IMR-90 (cell line): ENCODE data around the gene CCDC142. TPM values are rescaled to one million over a fixed set of nuclear protein-coding genes. Genes with fewer than 3 reads are reported as not detected.
A peak's percentile ranks its signal among the peaks of the same experiment; 100 is the strongest.

Experiments used
- ATAC-seq: fragments of 200-7000 bp; cut with Tn5 transposase; 2 replicates; pipeline ENCODE4 v1.9.1; 2020; ENCODE audit warnings: low read depth, mild to moderate bottlenecking, moderate library complexity
- BruUV-seq: library from RNA; stranded (reverse); fragments of 400-500 nt; replicated peaks from 2 replicates; lab custom pipeline; 2021; lab: Mats Ljungman, UMichigan
- CTCF ChIA-PET: fragments of 300-600 bp; formaldehyde crosslinking; extraction: SDS; loops from one replicate; lab custom pipeline; 2021; ENCODE audit warnings: antibody characterized with exemption; lab: Yijun Ruan, JAX
- POLR2A ChIA-PET: fragments of 300-600 bp; sonication (Branson Sonifier 250); formaldehyde crosslinking; loops from one replicate; lab custom pipeline; 2022; ENCODE audit warnings: antibody characterized with exemption; ENCODE audit not compliant: unreplicated experiment; lab: Charles Lee
- DNase-seq: peaks from one replicate; pipeline ENCODE4 v3.0.0; 2013
- H2AFZ ChIP-seq: replicated peaks from 2 replicates; pipeline ENCODE3; 2013; ENCODE audit warnings: low read length, mild to moderate bottlenecking; ENCODE audit not compliant: poor library complexity
- H2AK5ac ChIP-seq: 2 replicates; pipeline ENCODE4 v1.6.1; 2013; ENCODE audit warnings: low read depth, low read length, inconsistent platforms
- H2AK9ac ChIP-seq: replicated peaks from 2 replicates; pipeline ENCODE3; 2013; ENCODE audit warnings: mild to moderate bottlenecking, low read depth, low read length, moderate library complexity; ENCODE audit not compliant: poor library complexity
- H2BK120ac ChIP-seq: 2 replicates; pipeline ENCODE4 v1.6.1; 2013; ENCODE audit warnings: low read depth, low read length, inconsistent platforms
- H2BK15ac ChIP-seq: 3 replicates; pipeline ENCODE4 v1.6.1; 2013; ENCODE audit warnings: low read depth, low read length, inconsistent platforms
- H2BK20ac ChIP-seq: 2 replicates; pipeline ENCODE4 v1.6.1; 2013; ENCODE audit warnings: low read depth, mild to moderate bottlenecking, inconsistent platforms, low read length, moderate library complexity
- H2BK5ac ChIP-seq: 2 replicates; pipeline ENCODE4 v1.6.1; 2013; ENCODE audit warnings: mild to moderate bottlenecking, low read depth, low read length, inconsistent platforms; ENCODE audit not compliant: poor library complexity, severe bottlenecking
- H3K14ac ChIP-seq: replicated peaks from 2 replicates; pipeline ENCODE4 v1.6.1; 2013; ENCODE audit warnings: low read depth, low read length, inconsistent platforms
- H3K18ac ChIP-seq: 2 replicates; pipeline ENCODE4 v1.6.1; 2013; ENCODE audit warnings: low read depth, low read length, control low read depth
- H3K23ac ChIP-seq: 2 replicates; pipeline ENCODE4 v1.6.1; 2013; ENCODE audit warnings: low read depth, low read length, inconsistent platforms
- H3K27ac ChIP-seq: 2 replicates; pipeline ENCODE4 v1.5.1; 2013; ENCODE audit warnings: mild to moderate bottlenecking, control low read depth, low read length; ENCODE audit not compliant: insufficient read depth
- H3K27me3 ChIP-seq: 2 replicates; pipeline ENCODE4 v1.6.1; 2013; ENCODE audit warnings: low read length; ENCODE audit not compliant: control insufficient read depth, insufficient read depth
- H3K36me3 ChIP-seq: 2 replicates; pipeline ENCODE4 v1.6.1; 2013; ENCODE audit warnings: low read length, mixed read lengths; ENCODE audit not compliant: control insufficient read depth, insufficient read depth
- H3K4ac ChIP-seq: 2 replicates; pipeline ENCODE4 v1.6.1; 2013; ENCODE audit warnings: low read depth, low read length, inconsistent platforms
- H3K4me1 ChIP-seq: 2 replicates; pipeline ENCODE4 v1.6.1; 2013; ENCODE audit warnings: low read length, mixed read lengths; ENCODE audit not compliant: control insufficient read depth, insufficient read depth
- H3K4me2 ChIP-seq: 2 replicates; pipeline ENCODE4 v1.6.1; 2013; ENCODE audit warnings: low read depth, mild to moderate bottlenecking, control low read depth, low read length, moderate library complexity
- H3K4me3 ChIP-seq: 2 replicates; pipeline ENCODE4 v1.5.1; 2013; ENCODE audit warnings: low read depth, mild to moderate bottlenecking, control low read depth, low read length, moderate library complexity; ENCODE audit not compliant: insufficient read depth
- H3K56ac ChIP-seq: 2 replicates; pipeline ENCODE4 v1.6.1; 2013; ENCODE audit warnings: low read length, inconsistent platforms; ENCODE audit not compliant: insufficient read depth; ENCODE audit errors: extremely low read depth
- H3K79me1 ChIP-seq, 2 experiments: 2 replicates each; pipeline ENCODE4 v1.6.1; 2013; ENCODE audit warnings: low read length in 2 of 2, inconsistent platforms in 1 of 2, low read depth in 1 of 2
- H3K9ac ChIP-seq: 2 replicates; pipeline ENCODE4 v1.6.1; 2013; ENCODE audit warnings: low read depth, low read length, control low read depth
- H3K9me1 ChIP-seq: 2 replicates; pipeline ENCODE4 v1.6.1; 2013; ENCODE audit warnings: low read length, inconsistent platforms; ENCODE audit not compliant: insufficient read depth
- H3K9me3 ChIP-seq: 2 replicates; pipeline ENCODE4 v1.6.1; 2013; ENCODE audit warnings: low read length; ENCODE audit not compliant: control insufficient read depth, insufficient read depth
- H4K20me1 ChIP-seq: 2 replicates; pipeline ENCODE4 v1.6.1; 2013; ENCODE audit warnings: low read length, inconsistent platforms; ENCODE audit not compliant: insufficient read depth
- H4K5ac ChIP-seq: 2 replicates; pipeline ENCODE4 v1.6.1; 2013; ENCODE audit warnings: mild to moderate bottlenecking, low read depth, low read length, control low read depth
- H4K8ac ChIP-seq, 2 experiments: 2 replicates each; pipeline ENCODE4 v1.6.1; 2013; ENCODE audit warnings: low read depth in 2 of 2, low read length in 2 of 2, control low read depth in 1 of 2, inconsistent platforms in 1 of 2
- H4K91ac ChIP-seq: 2 replicates; pipeline ENCODE4 v1.6.1; 2013; ENCODE audit warnings: low read depth, low read length, inconsistent platforms; ENCODE audit not compliant: insufficient read depth
- BHLHE40 ChIP-seq: fragments of 150-350 bp; IDR thresholded peaks from 2 replicates; pipeline ENCODE4 v1.6.1; 2016; ENCODE audit warnings: mild to moderate bottlenecking, low read depth, low read length
- CHD1 ChIP-seq: IDR thresholded peaks from 2 replicates; pipeline ENCODE4 v1.6.1; 2012; ENCODE audit warnings: low read depth, low read length, improper control_type of control experiment
- MAFK ChIP-seq: IDR thresholded peaks from 2 replicates; pipeline ENCODE4 v1.6.1; 2012; ENCODE audit warnings: low read depth, low read length, improper control_type of control experiment
- NFE2L2 ChIP-seq: fragments of 150-350 bp; IDR thresholded peaks from 2 replicates; pipeline ENCODE4 v1.6.1; 2016; ENCODE audit warnings: low read depth, mild to moderate bottlenecking, low read length
- POLR2A ChIP-seq: IDR thresholded peaks from 2 replicates; pipeline ENCODE4 v1.6.1; 2012; ENCODE audit warnings: mild to moderate bottlenecking, low read depth, low read length
- WGBS, 2 experiments: methylation state at CpG; one replicate each; pipeline versions ENCODE4 v1.1.5 to v1.1.7; 2013; ENCODE audit warnings: missing lambda C conversion rate in 2 of 2; ENCODE audit not compliant: insufficient read length in 1 of 2; ENCODE audit errors: extremely low coverage in 2 of 2; 5-methylcytosine and 5-hydroxymethylcytosine counted together
- dilution Hi-C: fragments of 300-500 bp; cut with HindIII; formaldehyde crosslinking; loops from one replicate; pipeline ENCODE4 v1.14.3; 2018; ENCODE audit warnings: low sequenced_read_pairs; ENCODE audit not compliant: unreplicated experiment
- in situ Hi-C: fragments of 300-500 bp; cut with MboI; formaldehyde crosslinking; loops from 3 replicates; pipeline ENCODE4 v1.14.3; 2019; ENCODE audit warnings: low sequenced_read_pairs, inconsistent platforms, mixed read lengths
- intact Hi-C: fragments of 100-400 bp; cut with micrococcal nuclease; formaldehyde crosslinking; loops from 2 replicates; pipeline ENCODE4 v1.10.0; 2022
- polyA plus RNA-seq, 3 experiments: library from polyadenylated mRNA; depleted of rRNA; stranded (reverse); fragments of >200 nt; gene quantifications; 2 replicates each; pipeline ENCODE4 v1.2.3, GENCODE V29; 2012; ENCODE audit warnings: low replicate concordance in 1 of 3
- total RNA-seq: library from RNA; depleted of rRNA; stranded (reverse); fragments of >200 nt; gene quantifications from 2 replicates; pipeline ENCODE4 v1.2.3, GENCODE V29; 2012
- TF ChIP-seq, protein P1 (sequence below): fragments of 150-350 bp; IDR thresholded peaks from 2 replicates; pipeline ENCODE4 v1.6.1; 2017; ENCODE audit warnings: mild to moderate bottlenecking, antibody characterized with exemption, low read length, low read depth

The CCDC142 gene
- total and polyA plus RNA-seq, 2 of the 4 experiments (the other 2 are of a cell fraction), result 8.4 to 14.0 TPM

DNA sequence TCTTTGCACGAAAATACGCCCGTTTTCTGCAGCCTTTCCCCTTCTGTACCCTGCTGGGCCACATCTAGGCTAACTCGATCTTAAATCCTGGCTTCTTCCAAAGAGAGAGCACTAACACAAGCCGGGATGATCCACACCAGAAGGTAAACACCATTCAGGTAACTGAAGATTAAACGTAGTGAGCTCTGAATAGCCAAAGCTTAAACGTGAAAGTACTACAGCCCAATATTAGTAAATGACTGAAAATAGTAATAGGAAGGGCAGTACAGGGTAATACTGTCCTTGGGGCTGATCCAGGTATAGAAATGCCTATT is 9.9 kb downstream of the CCDC142 start:
- CTCF ChIA-PET, result no interaction called here
- Histone ChIP-seq H3K36me3 (peaks cover 24% of the 10 kb centered on the region), H3K56ac (peak overlapping the region; percentile 69), H3K14ac (peak overlapping the region; percentile 95), H3K9ac (peak overlapping the region; percentile 72), H3K79me1 (peaks cover 3 to 38% of the 10 kb centered on the region in 2 experiments; a peak in 3 of 4 replicates), H3K4me1 (peaks cover 4% of the 10 kb centered on the region; the same call in 1 of the 2 replicates), H3K4me3 (peak overlapping the region; percentile 77), H2BK15ac (no peak overlapping the region), H3K23ac (peak overlapping the region; percentile 87), H2AK5ac (peak overlapping the region; percentile 85; the same call in 1 of the 2 replicates), H3K18ac (no peak overlapping the region; the same call in 1 of the 2 replicates), H3K27me3 (no peaks in the 10 kb centered on the region), H3K9me1 (peaks cover 4% of the 10 kb centered on the region; the same call in 1 of the 2 replicates), H3K27ac (peak overlapping the region; percentile 84), H2AFZ (peak overlapping the region; percentile 92), H2BK5ac (peak overlapping the region; percentile 77), H4K20me1 (no peaks in the 10 kb centered on the region), H3K9me3 (no peaks in the 10 kb centered on the region), H4K91ac (peak overlapping the region; percentile 89), H3K4me2 (peak overlapping the region; percentile 87), H2BK120ac (no peak overlapping the region), H4K5ac (peak overlapping the region; percentile 96), H4K8ac (peak overlapping the region; percentile 97 to 99), H3K4ac (peak overlapping the region; percentile 93), H2AK9ac (peak overlapping the region; percentile 87), H2BK20ac (no peak overlapping the region)
- no TSS peak for BruUV-seq
- 17% methylated on average over 3 of the region's 7 CpGs; no CpG with 5 or more reads in 1 of the 2 experiments for WGBS, 2 experiments
- POLR2A ChIA-PET, result interaction anchor here (0.6 to 1.1 kb wide), 2 partner anchors 9 to 32 kb away, joined by 4 to 5 read pairs; no protein-coding TSS in a partner anchor
- DNase-seq (no peak), ATAC-seq (no peak)
- intact Hi-C loops (no loop called here), dilution Hi-C loops (no loop called here), in situ Hi-C loops (no loop called here)
- TF ChIP-seq BHLHE40, result no peak
- TF ChIP-seq POLR2A, result no peak
- no peak for TF ChIP-seq NFE2L2
- TF ChIP-seq, protein P1, sequence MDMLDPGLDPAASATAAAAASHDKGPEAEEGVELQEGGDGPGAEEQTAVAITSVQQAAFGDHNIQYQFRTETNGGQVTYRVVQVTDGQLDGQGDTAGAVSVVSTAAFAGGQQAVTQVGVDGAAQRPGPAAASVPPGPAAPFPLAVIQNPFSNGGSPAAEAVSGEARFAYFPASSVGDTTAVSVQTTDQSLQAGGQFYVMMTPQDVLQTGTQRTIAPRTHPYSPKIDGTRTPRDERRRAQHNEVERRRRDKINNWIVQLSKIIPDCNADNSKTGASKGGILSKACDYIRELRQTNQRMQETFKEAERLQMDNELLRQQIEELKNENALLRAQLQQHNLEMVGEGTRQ, result no peak
- no peak for TF ChIP-seq MAFK
- no peak for TF ChIP-seq CHD1
